Rectal smooth muscle tissue (tissue), 1 donor: ENCODE results near the gene SIRT4.

ENCODE experiments used
- H3K27ac ChIP-seq: one replicate; pipeline ENCODE4 v1.7.0; 2013; ENCODE audit warnings: low read depth, low read length, inconsistent platforms
- H3K27me3 ChIP-seq: one replicate; pipeline ENCODE4 v1.7.0; 2013; ENCODE audit warnings: low read length; ENCODE audit not compliant: control insufficient read depth, insufficient read depth
- H3K36me3 ChIP-seq: one replicate; pipeline ENCODE4 v1.7.0; 2013; ENCODE audit warnings: low read length; ENCODE audit not compliant: control insufficient read depth, insufficient read depth
- H3K4me1 ChIP-seq: one replicate; pipeline ENCODE4 v1.7.0; 2013; ENCODE audit warnings: low read length; ENCODE audit not compliant: control insufficient read depth, insufficient read depth
- H3K4me3 ChIP-seq: one replicate; pipeline ENCODE4 v1.7.0; 2013; ENCODE audit warnings: low read length
- H3K9ac ChIP-seq: one replicate; pipeline ENCODE4 v1.7.0; 2013; ENCODE audit warnings: low read length

The SIRT4 gene

DNA sequence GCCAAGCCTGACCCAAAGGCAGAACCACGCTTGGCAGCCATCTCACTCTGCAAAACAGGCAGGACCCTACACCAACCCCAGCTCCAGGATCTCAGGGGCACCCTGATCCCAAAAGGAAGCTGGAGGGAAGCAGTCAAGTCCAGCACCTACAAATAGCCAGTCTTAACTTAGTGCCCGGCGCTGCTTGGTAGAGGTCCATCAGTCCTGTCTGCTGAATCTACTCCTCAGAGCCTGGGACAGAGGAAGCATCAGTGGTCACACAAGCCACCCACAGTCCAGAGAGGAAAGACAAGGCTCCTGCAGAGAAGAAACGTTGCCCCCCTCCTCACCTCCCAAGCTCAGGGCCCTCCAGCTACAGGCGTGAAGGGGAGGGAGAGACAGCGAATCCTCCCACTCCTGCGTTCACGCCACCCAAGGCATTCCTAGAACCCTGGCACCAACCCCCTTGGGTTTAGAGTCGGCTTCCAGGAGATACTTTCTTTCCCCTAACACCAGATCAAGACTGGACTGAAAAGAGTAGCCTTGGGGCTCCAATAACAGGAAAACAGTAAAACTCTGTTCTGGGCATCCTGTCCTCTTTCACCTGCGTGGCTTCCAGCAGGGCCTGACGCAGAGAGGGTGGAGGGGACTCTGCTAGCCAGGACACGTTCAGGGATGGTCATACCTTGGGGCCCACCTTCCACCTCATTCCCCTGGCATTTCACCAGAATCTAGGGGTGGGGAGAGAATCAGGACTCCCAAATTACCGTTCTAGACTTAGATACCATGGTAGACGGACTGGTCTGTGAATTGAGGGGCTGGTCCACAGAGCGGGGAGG is 37.8 kb upstream of the SIRT4 start:
- Histone ChIP-seq H3K9ac (peak overlapping the region; percentile 58), H3K36me3 (no peaks in the 10 kb centered on the region), H3K4me3 (peak overlapping the region; percentile 82), H3K27me3 (no peaks in the 10 kb centered on the region), H3K27ac (peak overlapping the region; percentile 55), H3K4me1 (peaks cover 28% of the 10 kb centered on the region)

DNA sequence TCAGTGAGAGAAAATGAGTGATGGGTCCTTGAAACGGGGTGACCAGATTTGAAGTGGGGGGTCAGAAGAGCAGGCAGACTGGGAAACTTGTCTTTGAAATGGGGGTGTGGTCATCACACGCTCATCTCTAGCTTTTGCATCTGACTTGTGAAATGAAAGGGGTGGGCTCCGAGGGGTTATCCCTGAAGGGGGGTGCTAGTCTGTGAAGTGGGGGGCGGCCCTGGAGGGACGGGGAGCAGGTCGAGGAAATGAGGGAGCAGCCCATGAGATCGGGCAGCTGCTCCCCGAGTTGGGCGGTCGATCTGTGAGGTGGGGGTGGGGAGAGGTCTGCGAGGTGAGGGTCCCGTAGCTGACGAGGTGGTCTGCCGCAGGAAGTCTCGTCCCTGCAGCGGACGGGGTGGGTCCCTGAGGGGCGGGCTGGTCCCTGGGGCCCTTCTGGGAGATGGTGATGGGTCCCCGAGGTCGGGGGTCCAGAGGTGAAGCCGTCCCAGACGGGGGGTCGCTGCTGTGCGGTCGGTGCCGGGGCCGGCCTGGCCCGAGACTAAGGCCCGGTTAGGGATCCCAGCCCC is 37.1 kb upstream of the SIRT4 start:
- Histone ChIP-seq H3K36me3 (no peaks in the 10 kb centered on the region), H3K27me3 (no peaks in the 10 kb centered on the region), H3K4me3 (peak overlapping the region; percentile 82), H3K9ac (peak overlapping the region; percentile 58), H3K4me1 (peaks cover 25% of the 10 kb centered on the region), H3K27ac (peak overlapping the region; percentile 55)

DNA sequence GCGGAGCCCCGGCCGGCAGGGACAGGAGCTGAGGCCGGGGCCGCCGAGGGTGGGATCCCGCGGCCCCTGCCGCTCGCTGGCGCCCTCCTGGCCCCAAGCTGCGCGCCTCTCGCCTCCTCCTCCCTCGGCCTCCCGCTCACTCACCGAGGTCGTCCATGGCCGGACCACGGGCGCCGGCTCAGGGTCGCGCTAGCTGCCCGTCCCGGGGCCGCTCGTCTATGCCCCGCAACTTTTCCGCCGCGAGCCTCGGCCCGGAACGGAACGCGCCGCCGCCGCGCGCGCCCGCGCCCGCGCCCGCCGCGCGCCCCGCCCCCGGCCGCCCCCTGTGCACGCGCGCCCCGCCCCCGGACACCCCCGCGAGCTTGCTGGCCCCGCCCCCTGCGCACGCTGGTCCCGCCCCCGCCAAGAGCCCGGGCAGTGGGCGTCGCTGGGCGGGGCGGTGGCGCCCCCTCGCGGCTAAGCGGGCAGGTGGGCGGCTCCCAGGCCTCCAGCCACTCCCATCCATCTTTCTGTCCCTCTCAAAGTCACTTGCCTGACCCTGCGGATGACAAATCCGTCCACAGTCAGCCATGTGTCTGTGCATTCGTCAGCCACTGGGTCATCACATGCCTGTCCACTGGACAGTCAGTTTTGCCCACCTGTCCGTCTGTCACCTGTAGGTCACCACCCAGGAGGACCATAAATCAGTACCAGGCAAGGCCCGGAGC is 36.5 kb upstream of the SIRT4 start, which contains the start of gene PXN:
Gene PXN (minus strand): TSS at position 258 of the 707 bp plus-strand sequence. CDS start 101 bp downstream, at position 157.
- peak within 1 kb of the TSS; percentile 82 for H3K4me3 ChIP-seq
- no peaks in the 10 kb centered on the region for H3K27me3 ChIP-seq
- peak within 1 kb of the TSS; percentile 58 for H3K9ac ChIP-seq
- H3K36me3 ChIP-seq = no peaks in the 10 kb centered on the region
- H3K4me1 ChIP-seq = peaks cover 23% of the 10 kb centered on the region
- peak within 1 kb of the TSS; percentile 55 for H3K27ac ChIP-seq

DNA sequence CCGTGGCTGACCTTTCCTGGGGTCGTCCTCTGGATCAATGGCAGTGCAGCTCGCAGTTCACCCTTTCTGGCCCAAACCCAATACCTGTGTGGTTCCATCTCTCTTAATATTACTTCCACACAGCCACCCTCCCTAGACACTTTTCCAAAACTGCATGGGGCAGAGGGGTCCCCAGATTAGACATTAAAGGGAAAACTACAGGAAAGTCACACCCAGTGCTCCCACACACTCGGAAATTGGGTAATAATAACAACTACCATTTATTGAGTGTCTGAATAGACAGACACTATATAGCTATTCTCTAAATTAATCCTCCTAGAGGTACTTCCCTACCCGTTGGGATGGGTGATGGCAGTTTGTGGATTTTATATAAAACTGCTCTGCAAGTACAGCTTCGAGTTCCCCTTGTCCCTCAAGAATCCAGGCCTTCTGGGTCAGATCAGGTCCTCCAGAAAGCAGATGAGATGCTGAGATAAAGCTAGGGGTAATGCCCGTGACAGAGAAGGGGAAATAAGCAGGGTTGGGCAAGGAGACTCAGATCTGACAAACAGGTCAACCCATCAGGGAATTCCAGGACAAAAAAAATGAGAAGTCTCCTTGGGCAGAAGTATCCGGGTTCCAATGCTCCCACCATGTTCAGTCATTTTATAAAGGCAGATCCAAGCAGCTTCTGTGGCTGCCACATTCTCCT is 35.8 kb upstream of the SIRT4 start:
- Histone ChIP-seq H3K27me3 (no peaks in the 10 kb centered on the region), H3K9ac (no peak overlapping the region), H3K4me1 (peaks cover 23% of the 10 kb centered on the region), H3K36me3 (no peaks in the 10 kb centered on the region), H3K27ac (no peak overlapping the region), H3K4me3 (peak overlapping the region; percentile 25)

DNA sequence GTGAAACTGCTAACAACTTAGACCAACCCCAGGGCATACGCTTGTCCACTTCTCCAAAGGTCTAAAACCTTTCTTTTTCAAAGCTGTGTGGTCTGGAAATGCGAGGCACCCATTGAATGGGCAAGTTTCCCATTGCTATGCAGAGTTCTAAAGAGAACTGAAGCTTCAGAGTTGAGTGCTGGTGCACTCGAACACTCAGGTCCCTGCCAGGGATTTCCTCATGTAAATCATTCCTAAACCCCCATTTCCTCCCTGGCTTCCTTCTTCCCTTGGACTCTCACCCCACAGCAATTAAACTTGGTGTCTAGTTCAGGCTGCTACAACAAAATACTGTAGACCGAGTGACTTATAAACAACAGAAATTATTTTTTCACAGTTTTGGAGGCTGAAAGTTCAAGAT is 34.4 kb upstream of the SIRT4 start:
- Histone ChIP-seq H3K27me3 (no peaks in the 10 kb centered on the region), H3K4me3 (no peak overlapping the region), H3K4me1 (peaks cover 16% of the 10 kb centered on the region), H3K36me3 (no peaks in the 10 kb centered on the region), H3K9ac (no peak overlapping the region), H3K27ac (no peak overlapping the region)

DNA sequence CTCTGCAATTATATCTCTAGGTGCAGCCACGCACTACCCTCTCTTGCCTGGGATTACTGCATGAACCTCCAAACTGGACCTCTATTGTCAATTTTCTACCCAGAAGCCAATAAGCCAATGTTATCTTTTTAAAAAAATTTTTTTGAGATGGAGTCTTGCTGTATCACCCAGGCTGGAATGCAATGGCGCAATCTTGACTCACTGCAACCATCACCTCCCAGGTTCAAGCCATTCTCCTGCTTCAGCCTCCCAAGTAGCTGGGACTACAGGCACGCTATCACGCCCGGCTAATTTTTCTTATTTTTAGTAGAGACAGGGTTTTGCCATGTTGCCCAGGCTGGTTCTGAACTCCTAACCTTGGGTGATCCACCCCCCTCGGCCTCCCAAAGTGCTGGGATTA is 25.4 kb upstream of the SIRT4 start:
- Histone ChIP-seq H3K36me3 (no peaks in the 10 kb centered on the region), H3K27me3 (no peaks in the 10 kb centered on the region), H3K4me1 (no peaks in the 10 kb centered on the region), H3K4me3 (no peak overlapping the region), H3K9ac (no peak overlapping the region), H3K27ac (no peak overlapping the region)

DNA sequence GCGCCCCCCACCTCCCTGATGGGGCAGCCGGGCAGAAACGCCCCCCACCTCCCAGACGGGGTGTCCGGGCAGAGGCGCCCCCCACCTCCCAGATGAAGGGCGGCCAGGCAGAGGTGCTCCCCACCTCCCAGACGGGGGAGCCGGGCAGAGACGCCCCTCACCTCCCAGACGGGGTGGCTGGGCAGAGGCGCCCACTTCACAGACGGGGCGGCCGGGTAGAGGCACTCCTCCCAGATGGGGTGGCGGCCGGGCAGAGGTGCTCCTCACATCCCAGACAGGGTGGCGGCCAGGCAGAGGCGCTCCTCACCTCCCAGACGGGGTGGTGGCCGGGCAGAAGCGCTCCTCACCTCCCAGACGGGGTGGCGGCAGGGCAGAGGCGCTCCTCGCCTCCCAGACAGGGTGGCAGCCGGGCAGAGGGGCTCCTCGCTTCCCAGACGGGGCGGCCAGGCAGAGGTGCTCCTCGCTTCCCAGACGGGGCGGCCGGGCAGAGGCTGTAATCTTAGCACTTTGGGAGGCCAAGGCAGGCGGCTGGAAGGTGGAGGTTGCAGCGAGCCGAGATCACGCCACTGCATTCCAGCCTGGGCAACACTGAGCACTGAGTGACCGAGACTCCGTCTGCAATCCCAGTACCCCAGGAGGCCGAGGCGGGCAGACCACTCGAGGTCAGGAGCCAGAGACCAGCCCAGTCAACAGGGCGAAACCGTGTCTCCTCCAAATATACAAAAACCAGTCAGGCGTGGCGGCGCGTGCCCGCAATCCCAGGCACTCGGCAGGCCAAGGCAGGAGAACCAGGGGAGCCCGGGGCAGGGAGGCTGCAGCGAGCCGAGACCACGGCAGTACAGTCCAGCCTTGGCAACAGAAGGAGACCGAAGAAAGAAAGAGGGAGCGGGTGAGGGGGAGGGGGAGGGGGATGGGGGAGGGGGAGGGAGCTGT is 23.7 kb upstream of the SIRT4 start:
- H3K4me1 ChIP-seq = no peaks in the 10 kb centered on the region
- no peak overlapping the region for H3K4me3 ChIP-seq
- H3K36me3 ChIP-seq = no peaks in the 10 kb centered on the region
- no peak overlapping the region for H3K27ac ChIP-seq
- H3K27me3 ChIP-seq = no peaks in the 10 kb centered on the region
- H3K9ac ChIP-seq = no peak overlapping the region

DNA sequence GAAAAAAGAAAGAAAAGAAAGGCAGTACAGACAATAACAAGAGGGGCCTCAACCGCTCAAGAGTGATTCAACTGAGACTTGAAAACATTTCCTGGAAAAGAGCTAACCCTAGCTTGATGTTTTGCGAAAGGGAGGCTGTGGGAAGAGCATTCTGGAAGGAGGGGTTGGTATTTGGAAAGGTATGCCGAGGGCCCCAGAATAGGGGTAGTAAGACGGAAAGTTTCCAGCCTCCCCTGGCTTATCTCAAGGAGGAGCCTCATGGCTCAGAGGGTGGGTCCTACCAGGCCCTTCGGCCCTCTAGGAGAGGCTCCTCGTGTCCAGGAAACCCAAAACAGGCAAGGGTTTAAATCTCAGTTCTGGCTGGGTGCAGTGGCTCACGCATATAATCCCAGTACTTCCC is 18.8 kb upstream of the SIRT4 start:
- Histone ChIP-seq H3K36me3 (no peaks in the 10 kb centered on the region), H3K4me3 (no peak overlapping the region), H3K27me3 (no peaks in the 10 kb centered on the region), H3K27ac (no peak overlapping the region), H3K4me1 (no peaks in the 10 kb centered on the region), H3K9ac (no peak overlapping the region)

DNA sequence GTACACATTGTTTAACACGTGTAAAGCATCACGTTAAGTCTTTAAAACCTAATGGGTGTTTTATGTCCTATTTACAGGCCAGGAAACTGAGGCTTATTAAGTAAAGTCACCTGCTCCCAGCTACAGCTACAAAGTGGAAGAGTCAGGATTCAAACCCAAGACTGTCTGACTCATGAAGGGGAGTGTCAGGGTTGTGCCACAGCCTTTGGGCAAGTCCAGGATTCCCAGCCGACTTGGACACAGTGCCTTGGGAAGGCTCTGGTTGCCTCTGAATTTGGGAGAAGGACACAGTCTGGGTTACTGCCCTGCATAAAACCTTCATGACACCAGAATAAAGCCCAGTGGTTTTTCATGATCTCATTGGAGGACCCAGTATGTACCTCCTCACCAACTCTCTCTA is 17.7 kb upstream of the SIRT4 start:
- Histone ChIP-seq H3K36me3 (no peaks in the 10 kb centered on the region), H3K4me1 (no peaks in the 10 kb centered on the region), H3K9ac (no peak overlapping the region), H3K27me3 (no peaks in the 10 kb centered on the region), H3K27ac (no peak overlapping the region), H3K4me3 (no peak overlapping the region)

DNA sequence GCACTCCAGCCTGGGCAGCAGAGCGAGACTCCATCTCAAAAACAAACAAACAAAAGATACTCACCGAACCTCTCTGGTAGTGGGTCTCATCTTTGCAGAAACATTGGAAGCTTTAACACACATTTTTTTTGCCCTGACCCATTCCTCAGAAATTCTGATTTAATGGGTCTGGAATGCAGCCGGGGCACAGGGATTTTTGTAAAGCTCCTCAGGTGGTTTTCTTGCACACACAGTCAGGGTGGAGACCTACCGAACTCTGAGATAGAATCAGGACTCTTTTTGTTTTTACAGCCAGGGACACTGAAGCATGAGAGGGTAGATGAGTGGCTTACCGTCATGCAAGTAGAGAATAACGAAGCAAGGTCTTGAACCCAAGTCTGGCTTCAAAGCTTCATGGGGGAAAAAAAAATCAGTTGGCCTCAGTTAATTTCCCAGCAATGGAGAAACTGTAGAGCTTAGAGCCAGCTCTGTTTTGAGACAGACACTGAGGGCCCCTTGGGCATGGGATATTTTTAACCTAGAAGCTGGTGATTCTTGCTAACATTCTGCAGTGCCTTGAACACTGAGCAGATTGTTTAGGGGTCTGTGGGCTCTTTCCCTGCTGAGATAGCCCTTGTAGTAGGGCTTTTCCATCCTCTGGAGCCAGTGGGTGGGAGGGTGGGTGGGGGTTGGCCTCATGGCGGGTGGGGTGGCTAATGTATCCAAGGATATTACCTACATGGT is 15.2 kb upstream of the SIRT4 start:
- Histone ChIP-seq H3K36me3 (no peaks in the 10 kb centered on the region), H3K27ac (no peak overlapping the region), H3K4me3 (no peak overlapping the region), H3K4me1 (no peaks in the 10 kb centered on the region), H3K27me3 (no peaks in the 10 kb centered on the region), H3K9ac (no peak overlapping the region)

DNA sequence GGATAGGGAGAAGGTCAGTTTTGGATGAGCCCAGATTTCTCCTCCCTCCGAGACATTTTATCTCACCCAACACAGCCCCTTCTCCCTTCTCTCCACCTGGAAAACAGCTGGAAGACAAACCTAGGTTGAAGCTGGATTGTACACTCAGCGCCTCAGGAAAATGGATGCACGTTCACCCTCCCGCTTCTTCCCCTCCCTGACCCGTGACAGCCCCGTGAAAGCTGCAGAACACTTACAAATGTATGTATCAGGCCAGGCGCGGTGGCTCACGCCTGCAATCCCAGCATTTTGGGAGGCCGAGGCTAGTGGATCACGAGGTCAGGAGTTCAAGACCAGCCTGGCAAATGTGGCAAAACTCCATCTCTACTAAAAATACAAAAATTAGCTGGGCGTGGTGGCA is 14.6 kb upstream of the SIRT4 start:
- Histone ChIP-seq H3K9ac (no peak overlapping the region), H3K27me3 (no peaks in the 10 kb centered on the region), H3K4me3 (no peak overlapping the region), H3K4me1 (no peaks in the 10 kb centered on the region), H3K27ac (no peak overlapping the region), H3K36me3 (no peaks in the 10 kb centered on the region)
